Mesodermal cell (in vitro differentiated cells): ENCODE data around the gene ZDHHC14.

Experiments
- H3K27ac ChIP-seq: 2 replicates; pipeline ENCODE4 v1.7.0; 2013; ENCODE audit warnings: mild to moderate bottlenecking, low read depth, low read length, moderate library complexity; ENCODE audit not compliant: severe bottlenecking
- H3K36me3 ChIP-seq: 2 replicates; pipeline ENCODE4 v1.7.1; 2013; ENCODE audit warnings: mild to moderate bottlenecking, low read length, moderate library complexity; ENCODE audit not compliant: control insufficient read depth, insufficient read depth
- H3K4me1 ChIP-seq: one replicate; pipeline ENCODE4 v1.7.1; 2013; ENCODE audit warnings: mild to moderate bottlenecking, low read length; ENCODE audit not compliant: insufficient read depth, control insufficient read depth, poor library complexity, severe bottlenecking
- H3K4me3 ChIP-seq: 2 replicates; pipeline ENCODE4 v1.7.0; 2013; ENCODE audit warnings: low read length, control low read depth, mild to moderate bottlenecking; ENCODE audit not compliant: insufficient read depth, poor library complexity, severe bottlenecking; ENCODE audit errors: extremely low read depth
- H3K9me3 ChIP-seq: 2 replicates; pipeline ENCODE4 v1.7.1; 2013; ENCODE audit warnings: mild to moderate bottlenecking, low read length, moderate library complexity; ENCODE audit not compliant: control insufficient read depth
- WGBS, 2 experiments: methylation state at CpG; one replicate each; pipeline ENCODE4 v1.1.5; 2013; ENCODE audit warnings: missing lambda C conversion rate in 2 of 2; ENCODE audit not compliant: insufficient coverage in 2 of 2; 5-methylcytosine and 5-hydroxymethylcytosine counted together

The ZDHHC14 gene

GRCh38 chr6:157442291-157442690, 61.3 kb downstream of the ZDHHC14 start:
- 90 to 96% methylated on average over 2 to 6 of the region's 12 CpGs for WGBS, 2 experiments
- Histone ChIP-seq H3K4me1 (peaks cover 5% of the 10 kb centered on the region), H3K36me3 (no peaks in the 10 kb centered on the region), H3K27ac (no peak overlapping the region), H3K9me3 (no peaks in the 10 kb centered on the region), H3K4me3 (no peak overlapping the region)

DNA sequence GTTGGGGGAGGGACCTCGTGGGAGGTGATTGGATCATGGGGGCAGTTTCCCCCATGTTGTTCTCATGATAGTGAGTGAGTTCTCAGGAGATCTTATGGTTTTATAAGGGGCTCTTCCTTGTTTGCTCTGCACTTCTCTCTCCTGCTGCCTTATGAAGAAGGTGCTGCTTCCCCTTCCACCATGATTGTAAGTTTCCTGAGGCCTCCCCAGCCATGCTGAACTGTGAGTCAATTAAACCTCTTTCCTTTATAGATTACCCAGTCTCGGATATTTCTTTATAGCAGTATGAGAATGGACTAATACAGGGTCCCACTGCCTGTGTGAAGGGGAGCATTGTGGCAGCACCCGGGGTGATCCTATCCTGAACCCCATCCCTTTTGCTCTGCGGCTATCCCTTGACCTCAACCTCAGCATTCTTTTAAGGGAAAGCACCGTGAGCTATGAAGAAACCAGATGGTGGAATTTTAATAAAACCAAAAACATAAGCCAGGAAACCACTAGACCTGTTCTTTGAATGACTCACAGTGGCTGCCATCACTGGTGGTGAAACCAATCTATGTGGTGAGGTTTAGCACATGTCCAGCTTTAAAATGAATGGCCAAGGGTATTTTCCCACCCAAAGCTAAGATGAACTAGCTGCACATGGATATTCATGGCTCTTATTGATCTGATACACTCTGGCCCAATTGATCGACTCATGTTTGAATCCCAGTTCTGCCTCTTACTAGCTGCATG, 62.2 kb downstream of the ZDHHC14 start:
- Histone ChIP-seq H3K4me3 (no peak overlapping the region), H3K4me1 (peaks cover 5% of the 10 kb centered on the region), H3K9me3 (no peaks in the 10 kb centered on the region), H3K27ac (no peak overlapping the region), H3K36me3 (no peaks in the 10 kb centered on the region)
- 79 to 91% methylated on average over 3 to 6 of the region's 6 CpGs for WGBS, 2 experiments

GRCh38 chr6:157445277-157446009, 64.5 kb downstream of the ZDHHC14 start:
- H3K4me3 ChIP-seq, result no peak overlapping the region

DNA sequence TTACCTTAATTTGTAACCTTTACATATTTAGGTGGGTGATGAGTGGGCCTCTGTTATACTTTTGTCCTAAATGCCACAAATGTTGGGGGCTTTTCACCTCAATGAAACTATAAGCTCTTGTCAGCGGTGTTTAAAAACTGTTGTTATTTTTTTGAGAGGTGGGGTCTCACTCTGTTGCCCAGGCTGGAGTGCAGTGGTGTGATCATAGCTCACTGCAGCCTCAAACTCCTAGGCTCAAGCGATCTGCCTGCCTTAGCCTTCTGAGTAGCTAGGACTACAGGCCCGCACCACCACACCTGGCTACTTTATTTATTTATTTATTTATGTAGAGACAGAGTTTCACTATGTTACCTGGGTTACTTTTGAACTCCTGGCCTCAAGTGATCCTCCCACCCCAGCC, 66.7 kb downstream of the ZDHHC14 start:
- WGBS, 2 experiments, result no CpG with 5 or more reads among the region's 3 CpGs
- Histone ChIP-seq H3K4me1 (no peaks in the 10 kb centered on the region), H3K4me3 (no peak overlapping the region), H3K27ac (no peak overlapping the region), H3K9me3 (no peaks in the 10 kb centered on the region), H3K36me3 (no peaks in the 10 kb centered on the region)

More at GRCh38 chr6:157445277-157446009, 64.5 kb downstream of the ZDHHC14 start:
- peaks cover 5% of the 10 kb centered on the region for H3K4me1 ChIP-seq
- H3K27ac ChIP-seq, result no peak overlapping the region
- WGBS, 2 experiments, result 80 to 100% methylated on average over 4 of the region's 10 CpGs
- H3K9me3 ChIP-seq, result no peaks in the 10 kb centered on the region
- no peaks in the 10 kb centered on the region for H3K36me3 ChIP-seq

DNA sequence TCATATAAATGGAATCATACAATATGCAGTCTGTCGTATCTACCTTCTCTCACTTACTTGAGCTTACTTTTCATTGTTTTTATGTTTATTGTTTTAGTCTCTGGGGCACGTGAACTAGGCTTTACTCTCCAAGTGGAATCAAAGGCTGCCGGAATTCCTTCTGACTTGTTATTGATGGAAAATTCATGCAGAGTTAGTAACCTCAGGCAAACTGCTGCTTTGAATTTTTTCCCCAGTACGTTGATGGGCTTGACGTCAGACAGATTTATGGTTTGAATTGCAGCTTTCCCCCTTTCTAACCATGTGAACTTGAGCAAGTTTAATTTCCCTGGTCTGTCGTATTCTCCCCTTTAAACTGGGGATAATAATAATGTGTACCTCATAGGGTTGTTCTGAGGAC, 68.6 kb downstream of the ZDHHC14 start:
- Histone ChIP-seq H3K9me3 (no peaks in the 10 kb centered on the region), H3K4me1 (no peaks in the 10 kb centered on the region), H3K27ac (no peak overlapping the region), H3K4me3 (no peak overlapping the region), H3K36me3 (no peaks in the 10 kb centered on the region)
- WGBS, 2 experiments, result 86 to 88% methylated on average over 3 of the region's 6 CpGs

DNA sequence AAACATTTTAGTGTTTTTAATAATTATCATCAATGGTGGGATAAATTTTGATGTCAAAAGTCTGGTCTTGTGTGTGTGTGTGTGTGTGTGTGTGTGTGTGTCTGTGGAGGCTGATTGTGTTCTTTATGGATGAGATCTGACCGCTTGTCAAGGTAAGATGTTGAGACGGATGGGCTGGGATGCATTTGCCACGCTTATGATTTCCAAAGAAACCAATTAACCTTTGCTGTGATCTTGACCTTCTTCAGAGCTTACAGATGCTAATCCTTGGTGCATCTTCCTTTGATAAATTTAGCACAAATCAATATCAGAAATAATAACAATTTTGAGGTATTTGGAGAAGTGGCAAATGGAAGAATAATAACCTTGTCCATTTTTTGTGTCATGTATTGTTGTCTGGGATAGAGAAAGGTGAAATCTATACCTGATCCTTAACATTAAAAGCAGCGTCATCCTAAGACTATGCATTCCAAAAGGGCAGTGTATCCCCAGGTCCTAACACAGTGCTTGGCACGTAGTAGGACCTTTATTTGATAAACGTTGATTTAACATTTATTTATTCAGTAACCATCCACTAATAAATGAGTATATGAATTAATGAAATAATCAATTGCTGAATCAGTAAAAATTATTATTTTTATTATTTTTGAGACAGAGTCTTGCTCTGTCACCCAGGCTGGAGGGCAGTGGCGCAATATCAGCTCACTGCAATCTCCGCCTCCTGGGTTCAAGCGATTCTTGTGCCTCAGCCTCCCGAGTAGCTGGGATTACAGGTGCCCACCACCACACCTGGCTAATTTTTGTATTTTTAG, 70.1 kb downstream of the ZDHHC14 start:
- H3K27ac ChIP-seq, result no peak overlapping the region
- no peak overlapping the region for H3K4me3 ChIP-seq
- no peaks in the 10 kb centered on the region for H3K36me3 ChIP-seq
- 91 to 94% methylated on average over 3 to 6 of the region's 10 CpGs for WGBS, 2 experiments
- H3K9me3 ChIP-seq, result no peaks in the 10 kb centered on the region
- H3K4me1 ChIP-seq, result peaks cover 2% of the 10 kb centered on the region

DNA sequence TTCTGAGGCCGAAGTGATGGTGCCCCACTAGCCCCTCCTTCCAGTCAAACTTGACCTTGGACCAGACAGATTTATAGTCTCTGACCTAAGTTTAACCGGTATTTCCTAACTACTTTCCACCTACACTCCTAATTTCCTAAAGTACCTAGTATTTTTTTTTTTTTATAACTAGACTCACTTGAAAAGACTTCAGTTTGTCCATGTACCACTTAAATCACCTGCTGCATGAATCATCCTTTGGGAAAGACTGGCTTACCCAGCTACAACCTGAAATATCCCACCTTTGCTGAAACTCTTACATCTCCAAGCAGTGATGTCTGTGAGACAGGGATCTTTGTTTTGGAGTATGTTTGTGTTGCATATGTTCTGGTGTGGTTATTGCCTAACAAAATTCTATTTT, 71.1 kb downstream of the ZDHHC14 start:
- 88 to 94% methylated on average over 2 of the region's 2 CpGs for WGBS, 2 experiments
- Histone ChIP-seq H3K9me3 (no peaks in the 10 kb centered on the region), H3K4me1 (peaks cover 5% of the 10 kb centered on the region), H3K27ac (no peak overlapping the region), H3K4me3 (no peak overlapping the region), H3K36me3 (no peaks in the 10 kb centered on the region)

DNA sequence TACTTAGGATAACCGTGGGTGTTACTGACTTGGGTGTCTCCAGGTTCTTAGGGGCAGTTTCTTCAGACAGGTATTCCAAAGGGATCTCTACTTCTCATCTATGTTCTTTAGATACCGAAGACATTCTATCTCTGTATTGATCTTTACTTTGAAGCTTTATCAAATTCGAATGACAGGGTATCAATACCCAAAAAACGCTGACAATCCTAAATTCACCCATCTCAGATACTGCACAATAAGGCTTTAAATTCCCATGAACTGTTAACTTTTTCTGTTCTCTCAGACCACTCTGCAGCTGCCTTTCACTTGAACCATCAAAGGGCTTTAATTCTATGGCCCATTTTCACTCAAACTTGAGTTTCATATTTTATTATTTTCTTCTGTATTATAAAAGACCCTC, 72.1 kb downstream of the ZDHHC14 start:
- H3K4me3 ChIP-seq, result no peak overlapping the region
- WGBS, 2 experiments, result 85 to 94% methylated on average over 3 to 4 of the region's 4 CpGs
- H3K27ac ChIP-seq, result no peak overlapping the region
- peaks cover 5% of the 10 kb centered on the region for H3K4me1 ChIP-seq
- H3K9me3 ChIP-seq, result no peaks in the 10 kb centered on the region
- no peaks in the 10 kb centered on the region for H3K36me3 ChIP-seq

DNA sequence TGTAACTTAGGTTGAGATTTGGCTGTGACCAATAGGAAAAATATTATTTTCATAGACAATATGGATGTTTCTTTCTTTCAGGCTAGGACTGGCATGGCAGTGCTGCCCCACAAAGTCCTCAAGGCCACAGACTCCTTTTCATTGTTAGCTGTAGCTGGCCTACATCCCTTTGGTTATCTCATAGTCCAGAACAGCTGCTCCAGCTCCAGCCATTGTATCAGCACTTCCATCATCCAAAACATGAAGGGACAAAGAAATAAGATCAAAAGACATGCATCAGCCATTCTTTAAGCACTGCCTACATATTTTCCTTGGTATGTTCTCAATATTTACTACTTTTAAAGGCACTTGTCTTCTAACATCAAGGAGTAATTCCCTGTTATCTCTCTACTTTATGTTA, 73.0 kb downstream of the ZDHHC14 start:
- H3K9me3 ChIP-seq, result no peaks in the 10 kb centered on the region
- no peaks in the 10 kb centered on the region for H3K36me3 ChIP-seq
- H3K27ac ChIP-seq, result no peak overlapping the region
- peaks cover 5% of the 10 kb centered on the region for H3K4me1 ChIP-seq
- H3K4me3 ChIP-seq, result no peak overlapping the region

GRCh38 chr6:157454762-157455714, 74.0 kb downstream of the ZDHHC14 start:
- no peaks in the 10 kb centered on the region for H3K9me3 ChIP-seq
- peaks cover 5% of the 10 kb centered on the region for H3K4me1 ChIP-seq
- WGBS, 2 experiments, result 85 to 92% methylated on average over 13 to 14 of the region's 14 CpGs
- no peak overlapping the region for H3K4me3 ChIP-seq
- no peak overlapping the region for H3K27ac ChIP-seq
- H3K36me3 ChIP-seq, result no peaks in the 10 kb centered on the region
